Endothelial cell of umbilical vein (primary cell): ENCODE measurements around the gene PRSS33. TPM values are rescaled to one million over a fixed set of nuclear protein-coding genes. Genes with fewer than 3 reads are reported as not detected.

Source experiments
- BruUV-seq: library from RNA; stranded (reverse); fragments of 400-500 nt; replicated peaks from 2 replicates; lab custom pipeline; 2021; lab: Mats Ljungman, UMichigan
- CTCF ChIA-PET: fragments of 300-600, 350-600 bp; sonication (Branson Sonifier 250); formaldehyde crosslinking; loops from one replicate; lab custom pipeline; 2021; ENCODE audit warnings: antibody characterized with exemption, inconsistent platforms; lab: Charles Lee
- POLR2A ChIA-PET: fragments of 300-600, 350-600 bp; sonication (Branson Sonifier 250); formaldehyde crosslinking; loops from one replicate; lab custom pipeline; 2021; ENCODE audit warnings: antibody characterized with exemption, inconsistent platforms; lab: Charles Lee
- DNase-seq: peaks from one replicate; pipeline ENCODE4 v3.0.0-alpha.2; 2011; ENCODE audit warnings: low read depth, low spot score
- FAIRE-seq: peaks from 2 replicates; lab custom pipeline; 2011; peaks lifted over from hg19 to GRCh38; lab: Jason Lieb, UNC
- H2AFZ ChIP-seq: 2 replicates; pipeline ENCODE4 v1.6.0; 2012; ENCODE audit warnings: low read depth, low read length, control low read depth, inconsistent platforms
- H3K27ac ChIP-seq: 2 replicates; pipeline ENCODE4 v1.5.1; 2011; ENCODE audit warnings: low read depth, mild to moderate bottlenecking, control low read depth, low read length, moderate library complexity; ENCODE audit not compliant: insufficient read depth
- H3K27me3 ChIP-seq, 2 experiments: 2 replicates each; pipeline versions ENCODE4 v1.6.0 to v1.6.1; 2011; ENCODE audit warnings: low read length in 2 of 2, mixed read lengths in 1 of 2; ENCODE audit not compliant: control insufficient read depth in 2 of 2, insufficient read depth in 2 of 2
- H3K36me3 ChIP-seq, 2 experiments: 2 replicates in 1 of 2; 3 replicates in 1 of 2; pipeline ENCODE4 v1.5.1; 2011; ENCODE audit warnings: low read length in 2 of 2, mild to moderate bottlenecking in 1 of 2, moderate library complexity in 1 of 2; ENCODE audit not compliant: control insufficient read depth in 2 of 2, insufficient read depth in 2 of 2; ENCODE audit errors: extremely low read depth in 1 of 2
- H3K4me1 ChIP-seq: 3 replicates; pipeline ENCODE4 v1.5.1; 2011; ENCODE audit warnings: mild to moderate bottlenecking, low read length; ENCODE audit not compliant: control insufficient read depth, insufficient read depth; ENCODE audit errors: extremely low read depth
- H3K4me2 ChIP-seq: 2 replicates; pipeline ENCODE4 v1.6.1; 2011; ENCODE audit warnings: low read length, control low read depth, mixed read lengths; ENCODE audit not compliant: insufficient read depth
- H3K4me3 ChIP-seq, 3 experiments: fragments of 200-600 bp in 1 of 3; sonication (generic), shearing (Covaris generic) in 1 of 3; replicated peaks in 1 of 3; 2 replicates each; pipeline ENCODE4 v1.5.1; 2011 to 2016; ENCODE audit warnings: control low read depth in 3 of 3, low read length in 3 of 3, mild to moderate bottlenecking in 2 of 3, inconsistent platforms in 1 of 3, low read depth in 1 of 3, moderate library complexity in 1 of 3; ENCODE audit not compliant: insufficient read depth in 1 of 3
- H3K79me2 ChIP-seq: 2 replicates; pipeline ENCODE4 v1.6.0; 2012; ENCODE audit warnings: low read length, inconsistent platforms; ENCODE audit not compliant: control insufficient read depth, insufficient read depth
- H3K9ac ChIP-seq: replicated peaks from 2 replicates; pipeline ENCODE3; 2011; ENCODE audit warnings: low read length, control low read depth; ENCODE audit not compliant: insufficient read depth; ENCODE audit errors: extremely low read depth
- H3K9me1 ChIP-seq: replicated peaks from 3 replicates; pipeline ENCODE4 v1.6.0; 2011; ENCODE audit warnings: mild to moderate bottlenecking, low read length; ENCODE audit not compliant: control insufficient read depth, insufficient read depth; ENCODE audit errors: extremely low read depth
- H3K9me3 ChIP-seq: replicated peaks from 2 replicates; pipeline ENCODE4 v1.5.1; 2012; ENCODE audit warnings: low read length, inconsistent platforms; ENCODE audit not compliant: control insufficient read depth, insufficient read depth
- H4K20me1 ChIP-seq: replicated peaks from 2 replicates; pipeline ENCODE3; 2011; ENCODE audit warnings: mild to moderate bottlenecking, low read length; ENCODE audit not compliant: control insufficient read depth, insufficient read depth; ENCODE audit errors: extremely low read depth
- CTCF ChIP-seq, 2 donors: IDR thresholded peaks; 1 replicate in 1 of 2; 2 replicates in 1 of 2; pipeline ENCODE4 v1.5.1; 2011; ENCODE audit warnings: low read length in 2 of 2, mild to moderate bottlenecking in 2 of 2, moderate library complexity in 2 of 2, control low read depth in 1 of 2, inconsistent platforms in 1 of 2, low read depth in 1 of 2; ENCODE audit not compliant: insufficient read depth in 1 of 2; ENCODE audit errors: extremely low read depth in 1 of 2
- EZH2 ChIP-seq: IDR thresholded peaks from 2 replicates; pipeline ENCODE4 v1.6.1; 2012; ENCODE audit warnings: borderline replicate concordance, low read depth, mild to moderate bottlenecking, moderate library complexity, low read length, inconsistent platforms; ENCODE audit not compliant: severe bottlenecking
- FOS ChIP-seq: IDR thresholded peaks from 2 replicates; pipeline ENCODE4 v1.6.1; 2011; ENCODE audit warnings: mild to moderate bottlenecking, low read length, moderate library complexity, borderline replicate concordance; ENCODE audit not compliant: insufficient read depth
- GATA2 ChIP-seq: IDR thresholded peaks from 2 replicates; pipeline ENCODE4 v1.7.0; 2011; ENCODE audit warnings: low read depth, mild to moderate bottlenecking, moderate library complexity, mixed read lengths, low read length; ENCODE audit not compliant: insufficient read length, insufficient read depth
- JUN ChIP-seq: IDR thresholded peaks from 2 replicates; pipeline ENCODE4 v1.6.1; 2011; ENCODE audit warnings: borderline replicate concordance, low read depth; ENCODE audit not compliant: insufficient read length, insufficient read depth
- MAX ChIP-seq: IDR thresholded peaks from 2 replicates; pipeline ENCODE4 v1.6.1; 2011; ENCODE audit not compliant: insufficient read depth, insufficient read length
- MYC ChIP-seq: IDR thresholded peaks from one replicate; pipeline ENCODE4 v1.6.1; 2011; ENCODE audit warnings: mild to moderate bottlenecking, low read depth, low read length
- POLR2A ChIP-seq: IDR thresholded peaks from 2 replicates; pipeline ENCODE4 v1.6.1; 2012; ENCODE audit warnings: low read depth, mild to moderate bottlenecking, control low read depth, low read length
- POLR2AphosphoS5 ChIP-seq: IDR thresholded peaks from 2 replicates; pipeline ENCODE4 v1.6.1; 2012; ENCODE audit warnings: low read depth, mild to moderate bottlenecking, control low read depth, low read length, moderate library complexity; ENCODE audit not compliant: insufficient read depth
- dilution Hi-C: fragments of 300-500 bp; cut with MboI; formaldehyde crosslinking; loops from one replicate; pipeline ENCODE4 v1.15.0; 2019; ENCODE audit warnings: low sequenced_read_pairs; ENCODE audit not compliant: extremely low pct_ligation_motif_present
- intact Hi-C: fragments of 100-400 bp; cut with micrococcal nuclease; formaldehyde crosslinking; loops from one replicate; pipeline ENCODE4 v1.10.0; 2022
- polyA plus RNA-seq, 4 experiments: library from polyadenylated mRNA; depleted of rRNA in 3 of 4; stranded (reverse) in 3 of 4; unstranded in 1 of 4; fragments of >200 nt; gene quantifications; 2 replicates each; pipeline versions ENCODE4 v1.2.1 to v1.2.3, GENCODE V29; 2011 to 2012; ENCODE audit warnings: missing spikeins in 1 of 4
- total RNA-seq: library from RNA; stranded (reverse); gene quantifications from 2 replicates; pipeline ENCODE4 v1.2.3, GENCODE V29; 2021

The PRSS33 gene
- total and polyA plus RNA-seq, 2 donors (not counting 3 experiments of a cell fraction or from before 2014, with no cell fraction given), result not detected

- BruUV-seq, result no TSS peak
- POLR2A ChIA-PET, result no interaction called here
- no peak overlapping the region for H3K27ac ChIP-seq
- H3K9ac ChIP-seq, result no peak overlapping the region
- no peak overlapping the region for H3K4me2 ChIP-seq
- no peak for FAIRE-seq
- no peak overlapping the region for H2AFZ ChIP-seq
- H4K20me1 ChIP-seq, result no peaks in the 10 kb centered on the region
- dilution Hi-C loops, result no loop called here
- intact Hi-C loops, result no loop called here
- H3K27me3 ChIP-seq, result peaks cover 7 to 11% of the 10 kb centered on the region in 2 experiments
- no peak for DNase-seq
- no peaks in the 10 kb centered on the region for H3K4me1 ChIP-seq
- H3K9me3 ChIP-seq, result no peaks in the 10 kb centered on the region
- H3K36me3 ChIP-seq, result no peaks in the 10 kb centered on the region
- no peak overlapping the region for H3K4me3 ChIP-seq
- H3K9me1 ChIP-seq, result no peaks in the 10 kb centered on the region
- no peaks in the 10 kb centered on the region for H3K79me2 ChIP-seq
- CTCF ChIA-PET, result no interaction called here
- TF ChIP-seq GATA2, result no peak
- no peak for TF ChIP-seq POLR2AphosphoS5
- no peak for TF ChIP-seq EZH2
- TF ChIP-seq POLR2A, result no peak
- no peak for TF ChIP-seq FOS
- no peak for TF ChIP-seq MYC
- no peak for TF ChIP-seq MAX
- TF ChIP-seq CTCF (IDR thresholded peaks at IDR 0.05; ENCODE audit: extremely low read depth in 1 of 2, insufficient read depth in 1 of 2, low read depth in 1 of 2, low read length in 2 of 2), result no peak
- TF ChIP-seq JUN, result no peak
Measured at GRCh38 chr16:2799205-2799858, 12.0 kb upstream of the PRSS33 start.
